G401.6 (cell line): ENCODE data around the gene ZNF385C.

Source experiments
- FAIRE-seq: peaks from 2 replicates; lab custom pipeline; 2012; peaks lifted over from hg19 to GRCh38; lab: Jason Lieb, UNC

ZNF385C gene

GRCh38 chr17:42124256-42124655 lies 26.0 kb upstream of the ZNF385C start:
- FAIRE-seq: no peak

DNA sequence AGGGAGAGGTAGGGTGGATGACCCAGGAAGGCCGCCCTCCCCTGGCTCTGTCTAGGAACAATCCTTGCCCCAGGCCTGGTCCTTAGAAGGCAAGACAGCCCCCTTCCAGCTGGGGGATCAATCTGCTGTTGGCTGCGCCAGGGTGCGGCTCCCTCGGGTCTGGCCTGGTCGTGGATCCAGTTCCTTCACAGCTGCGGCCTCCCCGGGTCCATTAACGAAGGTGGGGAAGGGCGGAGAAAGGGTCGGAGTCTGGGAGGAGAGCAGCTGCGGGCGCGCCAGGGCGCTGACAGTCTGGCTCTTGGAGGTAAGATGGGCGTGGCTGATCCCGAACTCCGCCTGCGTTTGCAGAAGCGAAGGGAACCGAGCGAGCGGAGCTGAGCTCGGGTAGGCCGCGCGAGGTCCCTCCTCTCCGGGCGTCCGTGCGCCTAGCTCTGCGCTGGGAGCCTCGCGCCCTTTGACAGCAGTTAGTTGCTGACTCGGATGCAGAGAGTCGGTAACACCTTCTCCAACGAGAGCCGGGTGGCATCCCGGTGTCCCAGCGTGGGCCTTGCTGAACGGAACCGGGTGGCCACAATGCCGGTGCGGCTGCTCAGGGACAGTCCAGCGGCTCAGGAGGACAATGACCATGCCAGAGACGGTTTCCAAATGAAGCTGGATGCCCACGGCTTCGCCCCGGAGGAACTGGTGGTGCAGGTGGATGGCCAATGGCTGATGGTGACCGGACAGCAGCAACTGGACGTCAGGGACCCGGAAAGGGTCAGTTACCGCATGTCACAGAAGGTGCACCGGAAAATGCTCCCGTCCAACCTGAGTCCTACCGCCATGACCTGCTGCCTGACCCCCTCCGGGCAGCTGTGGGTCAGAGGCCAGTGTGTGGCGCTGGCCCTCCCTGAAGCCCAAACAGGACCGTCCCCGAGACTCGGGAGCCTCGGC lies 24.4 kb upstream of the ZNF385C start, which contains the start of gene HSPB9:
Gene HSPB9 (plus strand): TSS at position 434 of the 933 bp plus-strand sequence. CDS start 47 bp downstream, at position 481.
- FAIRE-seq: no peak

- no peak for FAIRE-seq
Measured at GRCh38 chr17:42120770-42121769, 22.8 kb upstream of the ZNF385C start, which contains the start of gene KAT2A. Gene KAT2A (minus strand): TSS chr17:42121367. CDS start chr17:42121304, 63 bp downstream.

- no peak for FAIRE-seq
Measured at GRCh38 chr17:42120161-42120769, 22.0 kb upstream of the ZNF385C start.

DNA sequence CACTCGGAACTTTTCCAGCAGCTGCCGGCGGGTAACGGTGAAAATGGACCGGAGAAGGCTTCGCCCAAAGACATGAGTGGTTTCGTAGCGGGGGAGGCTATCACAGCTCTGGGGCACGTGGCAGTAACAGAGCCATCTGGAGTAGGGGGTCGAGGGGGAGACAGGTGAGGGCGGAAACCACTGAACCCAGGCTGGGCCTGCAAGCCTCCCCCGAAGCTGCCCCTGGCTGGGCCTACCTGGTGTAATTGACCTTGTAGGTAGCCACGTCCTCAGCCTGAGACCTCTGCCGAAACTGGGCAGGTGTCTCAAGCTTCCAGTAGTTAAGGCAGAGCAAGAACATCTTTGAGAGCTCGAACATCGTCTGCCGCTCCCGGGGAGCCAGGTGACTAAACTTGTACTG lies 21.0 kb upstream of the ZNF385C start:
- FAIRE-seq: no peak

- peak; percentile 83 for FAIRE-seq
Measured at GRCh38 chr17:42118545-42118944, 20.3 kb upstream of the ZNF385C start.

- no peak for FAIRE-seq
Measured at GRCh38 chr17:42118126-42118510, 19.8 kb upstream of the ZNF385C start.

DNA sequence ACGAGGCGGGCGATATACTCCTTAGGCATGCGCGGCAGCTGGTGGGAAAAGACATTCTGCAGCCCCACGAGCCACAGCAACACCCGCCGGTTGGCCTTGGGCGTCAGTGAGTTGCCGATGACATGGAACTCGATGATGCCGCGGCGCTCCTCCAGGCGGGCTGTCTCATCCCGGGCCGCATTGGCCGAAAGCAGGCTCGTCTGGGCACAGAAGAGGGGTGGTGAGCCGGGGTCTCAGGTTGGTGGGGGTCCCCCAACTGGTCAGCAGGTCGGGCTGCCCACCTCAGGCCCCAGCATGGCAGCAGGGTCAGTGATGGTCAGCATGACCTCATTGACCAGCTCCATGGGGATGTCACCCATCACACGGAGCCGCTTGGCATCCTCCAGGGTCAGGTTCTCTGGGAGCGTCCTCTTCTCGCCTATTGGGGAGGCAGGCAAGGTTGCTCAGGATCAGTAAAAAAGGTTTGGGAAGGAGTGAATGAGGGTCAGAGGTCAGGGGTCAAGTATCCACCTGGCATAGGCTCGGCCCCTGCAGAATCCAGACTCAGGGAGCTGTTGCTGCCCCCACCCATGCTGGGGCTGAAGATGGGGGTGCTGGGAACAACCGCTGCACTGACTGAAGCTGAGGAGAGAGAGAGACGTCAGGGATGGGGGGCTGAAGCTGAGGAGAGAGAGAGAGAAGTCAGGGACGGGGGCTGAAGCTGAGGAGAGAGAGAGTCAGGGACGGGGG lies 19.3 kb upstream of the ZNF385C start:
- FAIRE-seq: no peak

DNA sequence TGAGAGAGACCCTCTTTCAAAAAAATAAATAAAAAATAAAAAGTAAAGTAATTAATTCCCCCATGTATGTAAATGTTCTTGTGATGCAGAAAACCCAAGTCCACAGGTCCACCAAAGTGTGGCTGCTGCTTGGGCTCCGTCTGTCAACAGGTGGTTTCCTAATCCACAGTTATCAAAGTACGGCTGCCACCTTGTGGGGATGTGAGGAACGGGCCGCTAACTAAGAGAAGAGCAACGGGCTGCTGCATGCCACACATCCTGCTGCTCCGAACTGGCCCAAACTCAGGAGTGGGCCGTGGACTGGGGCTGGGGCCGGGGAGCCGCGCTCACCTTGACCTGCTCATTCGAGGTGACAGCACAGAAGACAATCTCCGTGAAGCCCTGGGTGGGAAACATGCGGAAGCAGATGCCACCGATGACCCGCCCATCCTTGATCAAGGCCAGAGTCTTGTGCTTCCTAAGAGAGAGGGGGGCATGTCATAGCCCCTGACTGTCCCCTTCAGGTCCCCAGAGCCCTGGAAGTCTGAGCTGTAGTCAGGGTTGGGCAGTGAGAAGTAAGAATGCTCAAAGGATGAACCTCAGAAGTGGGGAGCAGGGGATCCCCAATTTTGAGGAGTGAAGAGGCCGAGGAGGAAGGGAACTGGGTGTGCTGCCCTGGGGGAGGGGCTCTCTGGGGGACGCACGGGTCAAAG lies 18.6 kb upstream of the ZNF385C start:
- FAIRE-seq: peak; percentile 84

- FAIRE-seq: no peak
Measured at GRCh38 chr17:42114118-42114517, 15.8 kb upstream of the ZNF385C start.

- FAIRE-seq: no peak
Measured at GRCh38 chr17:42113293-42114069, 15.2 kb upstream of the ZNF385C start.

DNA sequence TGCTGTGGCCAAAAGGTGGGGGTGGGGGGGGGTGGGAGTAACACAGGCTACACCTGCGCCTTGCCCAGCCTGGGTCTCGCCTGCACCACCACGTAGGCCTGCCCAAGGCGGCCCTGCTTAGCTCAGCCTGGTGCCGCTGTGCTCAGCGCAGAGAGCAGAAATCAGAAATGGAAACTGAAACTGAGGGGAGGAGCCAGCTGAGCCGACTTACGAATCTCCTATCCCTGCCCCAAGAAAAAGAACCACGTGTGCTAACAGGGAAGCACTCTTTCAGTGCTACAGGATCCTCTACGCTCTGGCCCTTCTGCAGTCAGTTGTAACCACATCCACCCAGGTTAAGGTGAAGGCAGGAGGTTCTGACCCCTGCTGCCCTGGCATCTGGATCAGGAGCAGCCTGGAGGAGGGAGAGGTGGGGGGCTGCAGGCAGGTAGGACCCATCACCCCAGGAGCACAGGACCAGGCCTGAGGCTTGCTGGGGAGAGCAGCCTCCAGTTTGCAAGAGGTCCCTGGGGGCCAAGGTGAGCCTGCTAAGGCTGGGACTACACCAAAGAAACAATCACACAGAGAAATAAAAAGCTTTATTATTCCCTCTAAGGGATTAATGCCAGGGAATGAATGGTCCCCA lies 14.4 kb upstream of the ZNF385C start, which contains the start of gene DHX58:
Gene DHX58 (minus strand): TSS at position 163 of the 625 bp plus-strand sequence. CDS start 822 bp downstream, outside the sequence.
- peak; percentile 94 for FAIRE-seq

DNA sequence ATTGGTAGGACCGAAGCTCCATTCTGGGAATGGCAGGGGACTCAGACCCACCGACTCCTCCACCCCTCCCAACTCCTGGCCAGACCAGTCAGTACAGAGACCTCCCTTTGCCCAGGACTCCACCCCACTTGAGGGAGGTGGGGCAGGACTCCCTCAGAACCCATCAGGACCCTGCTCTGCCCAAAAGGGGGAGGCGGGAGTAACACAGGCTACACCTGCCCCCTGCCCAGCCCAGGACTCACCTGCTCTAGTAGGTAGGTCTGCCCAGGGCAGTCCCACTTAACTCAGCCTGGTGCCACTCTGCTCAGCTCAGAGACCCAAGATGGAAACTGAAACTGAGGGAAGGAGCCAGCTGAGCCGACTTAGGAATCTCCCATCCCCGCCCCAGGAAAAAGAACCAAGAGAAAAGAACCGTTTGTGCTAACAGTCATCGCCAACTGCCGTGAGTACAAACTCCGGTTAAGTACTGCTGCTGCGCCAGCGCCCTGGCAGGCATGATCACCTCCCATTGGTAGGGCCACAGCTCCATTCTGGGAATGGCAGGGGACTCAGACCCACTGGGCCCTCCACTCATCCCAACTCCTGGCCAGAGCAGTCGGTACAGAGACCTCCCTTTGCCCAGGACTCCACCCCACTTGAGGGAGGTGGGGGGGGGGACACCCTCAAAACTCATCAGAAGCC lies 13.7 kb upstream of the ZNF385C start:
- no peak for FAIRE-seq

GRCh38 chr17:42111265-42111636 lies 13.0 kb upstream of the ZNF385C start:
- no peak for FAIRE-seq

GRCh38 chr17:42110301-42111264 lies 12.3 kb upstream of the ZNF385C start:
- FAIRE-seq: no peak

GRCh38 chr17:42109086-42109485 lies 10.8 kb upstream of the ZNF385C start:
- FAIRE-seq: no peak
